Uterus (tissue), 4 donors: ENCODE results near the gene RNF144A. TPM values are rescaled to one million over a fixed set of nuclear protein-coding genes. Genes with fewer than 3 reads are reported as not detected.

ENCODE experiments used
- DNase-seq, 2 donors: peaks; one replicate each; pipeline ENCODE4 v3.0.0-alpha.2; 2019 to 2020
- H3K27ac ChIP-seq, 2 donors: fragments of 200-600 bp; sonication (generic); 1 replicate in 1 of 2; 2 replicates in 1 of 2; pipeline ENCODE4 v1.5.1; 2016 to 2018
- H3K27me3 ChIP-seq, 2 donors: fragments of 200-600 bp; sonication (generic); one replicate each; pipeline ENCODE4 v1.5.1; 2018 to 2019; ENCODE audit warnings: control low read depth in 1 of 2
- H3K36me3 ChIP-seq, 2 donors: fragments of 200-600 bp; sonication (generic); one replicate each; pipeline ENCODE4 v1.5.1; 2019; ENCODE audit warnings: control low read depth in 1 of 2
- H3K4me1 ChIP-seq, 2 donors: fragments of 200-600 bp; sonication (generic); one replicate each; pipeline ENCODE4 v1.5.1; 2018 to 2019; ENCODE audit warnings: control low read depth in 1 of 2
- H3K4me3 ChIP-seq, 2 donors: fragments of 200-600 bp; sonication (generic); 1 replicate in 1 of 2; 2 replicates in 1 of 2; pipeline ENCODE4 v1.5.1; 2018 to 2019; ENCODE audit warnings: mild to moderate bottlenecking in 1 of 2
- H3K9me3 ChIP-seq, 2 donors: fragments of 200-600 bp; sonication (generic); one replicate each; pipeline ENCODE4 v1.5.1; 2019; ENCODE audit warnings: control low read depth in 1 of 2
- CTCF ChIP-seq, 4 experiments: fragments of 200-600 bp in 2 of 4; fragments of 450-650 bp in 2 of 4; sonication (generic) in 2 of 4; IDR thresholded peaks; one replicate each; pipeline ENCODE4 v1.5.1; 2016 to 2019; ENCODE audit warnings: antibody characterized with exemption in 4 of 4, mild to moderate bottlenecking in 2 of 4, moderate library complexity in 1 of 4
- POLR2A ChIP-seq, 2 donors: fragments of 450-650 bp; IDR thresholded peaks; one replicate each; pipeline ENCODE4 v1.6.1; 2016; ENCODE audit warnings: antibody characterized with exemption in 2 of 2, mild to moderate bottlenecking in 1 of 2, moderate library complexity in 1 of 2
- intact Hi-C: fragments of 100-400 bp; cut with DNase I; formaldehyde crosslinking; loops from one replicate; pipeline ENCODE4 v1.15.1; 2023; ENCODE audit warnings: low total_unique reads
- total RNA-seq, 4 donors: library from RNA; depleted of rRNA in 3 of 4; stranded (reverse); fragments of >200 nt in 3 of 4; gene quantifications; one replicate each; pipeline versions ENCODE4 v1.1.0 to v1.2.4, GENCODE V29; 2014 to 2023
- donor health status: DM: yes; HTN: yes; CAD: no.

Gene RNF144A
- total RNA-seq, 4 donors from 2014 or later, result 22.5 to 103 (median 63.0) TPM

- intact Hi-C loops, result no loop called here
- Histone ChIP-seq H3K4me3 (no peak overlapping the region), H3K27ac (peak overlapping the region; percentile 40 to 63), H3K27me3 (no peaks in the 10 kb centered on the region), H3K36me3 (no peaks in the 10 kb centered on the region), H3K9me3 (no peaks in the 10 kb centered on the region), H3K4me1 (peaks cover 0 to 5% of the 10 kb centered on the region in 2 donors)
- no peak for TF ChIP-seq POLR2A (IDR thresholded peaks at IDR 0.05)
- no peak for TF ChIP-seq CTCF (IDR thresholded peaks at IDR 0.05)
- DNase-seq, result no peak
Measured at GRCh38 chr2:6927186-6927585, 10.0 kb downstream of the RNF144A start.

- Histone ChIP-seq H3K27ac (peak overlapping the region; percentile 40 to 63), H3K36me3 (no peaks in the 10 kb centered on the region), H3K27me3 (no peaks in the 10 kb centered on the region), H3K4me1 (peaks cover 0 to 5% of the 10 kb centered on the region in 2 donors), H3K4me3 (no peak overlapping the region), H3K9me3 (no peaks in the 10 kb centered on the region)
- TF ChIP-seq CTCF (IDR thresholded peaks at IDR 0.05), result no peak
- TF ChIP-seq POLR2A (IDR thresholded peaks at IDR 0.05), result no peak
- intact Hi-C loops, result no loop called here
- DNase-seq, result no peak
Measured at GRCh38 chr2:6927753-6928152, 10.5 kb downstream of the RNF144A start.

- Histone ChIP-seq H3K4me3 (no peak overlapping the region), H3K27ac (no peak overlapping the region), H3K36me3 (no peaks in the 10 kb centered on the region), H3K4me1 (peaks cover 0 to 5% of the 10 kb centered on the region in 2 donors), H3K9me3 (no peaks in the 10 kb centered on the region), H3K27me3 (no peaks in the 10 kb centered on the region)
- TF ChIP-seq CTCF (IDR thresholded peaks at IDR 0.05), result no peak
- no peak for TF ChIP-seq POLR2A (IDR thresholded peaks at IDR 0.05)
- no peak for DNase-seq
- intact Hi-C loops, result no loop called here
Measured at GRCh38 chr2:6928452-6928851, 11.2 kb downstream of the RNF144A start.

- intact Hi-C loops, result no loop called here
- Histone ChIP-seq H3K36me3 (no peaks in the 10 kb centered on the region), H3K27ac (no peak overlapping the region), H3K4me3 (no peak overlapping the region), H3K9me3 (no peaks in the 10 kb centered on the region), H3K4me1 (peaks cover 0 to 5% of the 10 kb centered on the region in 2 donors), H3K27me3 (no peaks in the 10 kb centered on the region)
- TF ChIP-seq CTCF (IDR thresholded peaks at IDR 0.05) (no peak), POLR2A (IDR thresholded peaks at IDR 0.05) (no peak)
- no peak for DNase-seq
Measured at GRCh38 chr2:6929196-6929819, 12.1 kb downstream of the RNF144A start.

GRCh38 chr2:6930923-6931647, 13.9 kb downstream of the RNF144A start:
- H3K27me3 ChIP-seq, result no peaks in the 10 kb centered on the region
- intact Hi-C loops, result no loop called here
- no peak overlapping the region for H3K27ac ChIP-seq
- H3K9me3 ChIP-seq, result no peaks in the 10 kb centered on the region
- H3K4me3 ChIP-seq, result no peak overlapping the region
- TF ChIP-seq CTCF (IDR thresholded peaks at IDR 0.05) (no peak), POLR2A (IDR thresholded peaks at IDR 0.05) (no peak)
- no peaks in the 10 kb centered on the region for H3K36me3 ChIP-seq
- H3K4me1 ChIP-seq, result no peaks in the 10 kb centered on the region
- no peak for DNase-seq
